HT-29 (cell line): ENCODE measurements around the gene EZH2. TPM values are rescaled to one million over a fixed set of nuclear protein-coding genes. Genes with fewer than 3 reads are reported as not detected.

ENCODE experiments used
- DNase-seq: peaks from one replicate; pipeline ENCODE4 v3.0.0-alpha.2; 2015; ENCODE audit warnings: low spot score
- total RNA-seq: library from RNA; depleted of rRNA; stranded (reverse); fragments of >200 nt; shearing (Covaris generic); gene quantifications from 2 replicates; pipeline ENCODE4 v1.2.3, GENCODE V29; 2014

Gene EZH2
- total RNA-seq, 1 experiment from 2014 or later: 36.1 TPM

- DNase-seq: no peak
These were observed 17.1 kb upstream of the EZH2 start for GRCh38 chr7:148901178-148901577.

- no peak for DNase-seq
These were observed 14.9 kb upstream of the EZH2 start for GRCh38 chr7:148898845-148899484.

- no peak for DNase-seq
These were observed 10.5 kb upstream of the EZH2 start for GRCh38 chr7:148894591-148894990.

GRCh38 chr7:148893071-148893470, 9.0 kb upstream of the EZH2 start:
- no peak for DNase-seq

- no peak for DNase-seq
These were observed 4.2 kb upstream of the EZH2 start for GRCh38 chr7:148888300-148888699.

- no peak for DNase-seq
These were observed 2.8 kb upstream of the EZH2 start for GRCh38 chr7:148886844-148887243.

GRCh38 chr7:148884299-148885022, 370 bp upstream of the EZH2 start:
- peak; percentile 99 for DNase-seq

- DNase-seq: peak; percentile 43
These were observed 634 bp downstream of the EZH2 start for GRCh38 chr7:148883266-148884048.

GRCh38 chr7:148882841-148883265, 1.2 kb downstream of the EZH2 start:
- peak; percentile 70 for DNase-seq

GRCh38 chr7:148882192-148882591, 1.9 kb downstream of the EZH2 start:
- no peak for DNase-seq

- no peak for DNase-seq
These were observed 5.8 kb downstream of the EZH2 start for GRCh38 chr7:148878317-148878716.

GRCh38 chr7:148877517-148877916, 6.6 kb downstream of the EZH2 start:
- no peak for DNase-seq

- no peak for DNase-seq
These were observed 11.9 kb downstream of the EZH2 start for GRCh38 chr7:148872188-148872587.

- DNase-seq: no peak
These were observed 12.5 kb downstream of the EZH2 start for GRCh38 chr7:148871551-148871950.

GRCh38 chr7:148871030-148871429, 13.1 kb downstream of the EZH2 start:
- DNase-seq: no peak

GRCh38 chr7:148868378-148868674, 15.8 kb downstream of the EZH2 start:
- no peak for DNase-seq

GRCh38 chr7:148867596-148868377, 16.3 kb downstream of the EZH2 start:
- no peak for DNase-seq

- no peak for DNase-seq
These were observed 17.7 kb downstream of the EZH2 start for GRCh38 chr7:148866362-148866761.

- peak; percentile 26 for DNase-seq
These were observed 18.8 kb downstream of the EZH2 start for GRCh38 chr7:148865283-148865682.

GRCh38 chr7:148863324-148863723, 20.8 kb downstream of the EZH2 start:
- no peak for DNase-seq

GRCh38 chr7:148862481-148862880, 21.6 kb downstream of the EZH2 start:
- DNase-seq: no peak

- no peak for DNase-seq
These were observed 25.6 kb downstream of the EZH2 start for GRCh38 chr7:148858489-148858888.
